ENCODE measurements around the gene SRSF5. TPM values are rescaled to one million over a fixed set of nuclear protein-coding genes. Genes with fewer than 3 reads are reported as not detected.

Gene SRSF5
- total RNA-seq, 1 experiment from 2014 or later: 395 TPM

DNA sequence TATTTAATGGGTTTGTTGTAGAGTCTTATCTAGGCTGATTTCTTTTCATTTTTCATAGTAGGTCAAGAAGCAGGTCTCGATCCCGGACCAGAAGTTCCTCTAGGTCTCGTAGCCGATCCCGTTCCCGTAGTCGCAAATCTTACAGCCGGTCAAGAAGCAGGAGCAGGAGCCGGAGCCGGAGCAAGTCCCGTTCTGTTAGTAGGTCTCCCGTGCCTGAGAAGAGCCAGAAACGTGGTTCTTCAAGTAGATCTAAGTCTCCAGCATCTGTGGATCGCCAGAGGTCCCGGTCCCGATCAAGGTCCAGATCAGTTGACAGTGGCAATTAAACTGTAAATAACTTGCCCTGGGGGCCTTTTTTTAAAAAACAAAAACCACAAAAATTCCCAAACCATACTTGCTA, 4.2 kb downstream of the SRSF5 start:
- no peak overlapping the region for H3K27ac ChIP-seq
- H3K9me2 ChIP-seq (ENCODE audit: insufficient read depth): no peaks in the 10 kb centered on the region
- CTCF ChIA-PET: no interaction called here
- DNase-seq: no peak
- TF ChIP-seq EZH2 (IDR thresholded peaks at IDR 0.05; ENCODE audit: low read depth): no peak
- TF ChIP-seq, protein P1, sequence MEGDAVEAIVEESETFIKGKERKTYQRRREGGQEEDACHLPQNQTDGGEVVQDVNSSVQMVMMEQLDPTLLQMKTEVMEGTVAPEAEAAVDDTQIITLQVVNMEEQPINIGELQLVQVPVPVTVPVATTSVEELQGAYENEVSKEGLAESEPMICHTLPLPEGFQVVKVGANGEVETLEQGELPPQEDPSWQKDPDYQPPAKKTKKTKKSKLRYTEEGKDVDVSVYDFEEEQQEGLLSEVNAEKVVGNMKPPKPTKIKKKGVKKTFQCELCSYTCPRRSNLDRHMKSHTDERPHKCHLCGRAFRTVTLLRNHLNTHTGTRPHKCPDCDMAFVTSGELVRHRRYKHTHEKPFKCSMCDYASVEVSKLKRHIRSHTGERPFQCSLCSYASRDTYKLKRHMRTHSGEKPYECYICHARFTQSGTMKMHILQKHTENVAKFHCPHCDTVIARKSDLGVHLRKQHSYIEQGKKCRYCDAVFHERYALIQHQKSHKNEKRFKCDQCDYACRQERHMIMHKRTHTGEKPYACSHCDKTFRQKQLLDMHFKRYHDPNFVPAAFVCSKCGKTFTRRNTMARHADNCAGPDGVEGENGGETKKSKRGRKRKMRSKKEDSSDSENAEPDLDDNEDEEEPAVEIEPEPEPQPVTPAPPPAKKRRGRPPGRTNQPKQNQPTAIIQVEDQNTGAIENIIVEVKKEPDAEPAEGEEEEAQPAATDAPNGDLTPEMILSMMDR (conservative IDR thresholded peaks at IDR 0.05): no peak
- intact Hi-C loops (cut with micrococcal nuclease; ENCODE audit: unreplicated experiment): no loop called here
- H3K4me3 ChIP-seq: no peak overlapping the region
- peaks cover 49% of the 10 kb centered on the region for H3K79me2 ChIP-seq (ENCODE audit: low read depth)
- peaks cover 55% of the 10 kb centered on the region for H4K20me1 ChIP-seq (ENCODE audit: insufficient read depth)
- BruUV-seq (replicated peaks): no TSS peak
- no peaks in the 10 kb centered on the region for H3K9me3 ChIP-seq (ENCODE audit: insufficient read depth, low read depth)
- no peak overlapping the region for H3K4me2 ChIP-seq
- no peaks in the 10 kb centered on the region for H3K27me3 ChIP-seq (ENCODE audit: insufficient read depth, low read depth)
- H3F3A ChIP-seq (ENCODE audit: insufficient read depth, low read depth): peaks cover 90% of the 10 kb centered on the region
- peaks cover 20% of the 10 kb centered on the region for H3K4me1 ChIP-seq (replicated peaks; ENCODE audit: insufficient read depth)
- POLR2A ChIA-PET (ENCODE audit: unreplicated experiment): interaction anchor here (0.7 kb wide), 1 partner anchor 117 kb away, joined by 4 read pairs; no protein-coding TSS in a partner anchor
- H3K36me3 ChIP-seq (ENCODE audit: low read depth): peaks cover 74% of the 10 kb centered on the region
- H2AFZ ChIP-seq: no peak overlapping the region

DNA sequence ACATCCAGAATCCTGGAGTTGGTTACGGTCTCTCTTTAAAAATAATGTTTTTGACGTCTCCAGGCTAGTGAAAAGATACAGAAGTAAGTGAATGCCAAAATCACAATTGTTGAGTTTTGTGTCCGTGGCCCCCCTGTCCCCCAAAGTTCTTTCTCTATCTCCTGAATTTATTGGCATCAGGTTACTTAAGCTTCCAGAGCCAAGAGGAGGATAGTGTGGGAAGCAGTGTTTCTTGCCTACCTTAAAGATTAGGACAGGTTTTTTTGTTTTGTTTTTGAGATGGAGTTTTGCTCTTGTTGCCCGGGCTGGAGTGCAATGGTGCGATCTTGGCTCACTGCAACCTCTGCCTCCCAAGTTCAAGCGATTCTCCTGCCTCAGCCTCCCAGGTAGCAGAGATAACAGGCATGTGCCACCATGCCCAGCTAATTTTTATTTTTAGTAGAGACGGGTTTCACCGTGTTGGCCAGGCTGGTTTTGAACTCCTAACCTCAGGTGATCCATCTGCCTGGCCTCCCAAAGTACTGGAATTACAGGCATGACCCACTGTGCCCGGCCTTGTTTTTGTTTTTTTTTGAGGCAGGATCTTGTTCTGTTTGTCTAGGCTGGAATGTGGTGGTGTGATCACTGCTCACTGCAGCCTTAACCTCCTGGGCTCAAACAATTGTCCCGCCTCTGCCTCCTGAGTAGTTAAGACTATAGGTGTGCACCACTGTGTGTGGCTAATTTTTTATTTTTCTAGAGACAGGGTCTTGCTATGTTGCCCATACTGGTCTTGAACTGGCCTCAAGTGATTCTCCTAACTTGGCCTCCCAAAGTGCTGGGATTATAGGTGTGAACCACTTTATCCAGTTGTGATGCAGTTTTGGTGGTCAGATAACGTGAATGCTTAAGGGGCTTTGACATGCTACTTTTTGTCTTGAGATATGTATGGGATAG, 5.4 kb downstream of the SRSF5 start:
- Histone ChIP-seq H3K27ac (no peak overlapping the region), H3K9me2 (ENCODE audit: insufficient read depth) (no peaks in the 10 kb centered on the region), H3K9me3 (ENCODE audit: insufficient read depth, low read depth) (no peaks in the 10 kb centered on the region), H3F3A (ENCODE audit: insufficient read depth, low read depth) (peaks cover 94% of the 10 kb centered on the region), H3K36me3 (ENCODE audit: low read depth) (peaks cover 74% of the 10 kb centered on the region), H3K4me2 (no peak overlapping the region), H3K4me3 (no peak overlapping the region), H3K27me3 (ENCODE audit: insufficient read depth, low read depth) (no peaks in the 10 kb centered on the region), H3K79me2 (ENCODE audit: low read depth) (peaks cover 40% of the 10 kb centered on the region), H3K4me1 (replicated peaks; ENCODE audit: insufficient read depth) (peaks cover 15% of the 10 kb centered on the region), H4K20me1 (ENCODE audit: insufficient read depth) (peaks cover 60% of the 10 kb centered on the region), H2AFZ (no peak overlapping the region)
- CTCF ChIA-PET: interaction anchor here (0.7 kb wide), 1 partner anchor 19 kb away, joined by 3 read pairs; no protein-coding TSS in a partner anchor
- no peak for DNase-seq
- POLR2A ChIA-PET (ENCODE audit: unreplicated experiment): no interaction called here
- no TSS peak for BruUV-seq (replicated peaks)
- TF ChIP-seq, protein P1 (conservative IDR thresholded peaks at IDR 0.05): no peak
- TF ChIP-seq EZH2 (IDR thresholded peaks at IDR 0.05; ENCODE audit: low read depth): no peak
- intact Hi-C loops (cut with micrococcal nuclease; ENCODE audit: unreplicated experiment): no loop called here

DNA sequence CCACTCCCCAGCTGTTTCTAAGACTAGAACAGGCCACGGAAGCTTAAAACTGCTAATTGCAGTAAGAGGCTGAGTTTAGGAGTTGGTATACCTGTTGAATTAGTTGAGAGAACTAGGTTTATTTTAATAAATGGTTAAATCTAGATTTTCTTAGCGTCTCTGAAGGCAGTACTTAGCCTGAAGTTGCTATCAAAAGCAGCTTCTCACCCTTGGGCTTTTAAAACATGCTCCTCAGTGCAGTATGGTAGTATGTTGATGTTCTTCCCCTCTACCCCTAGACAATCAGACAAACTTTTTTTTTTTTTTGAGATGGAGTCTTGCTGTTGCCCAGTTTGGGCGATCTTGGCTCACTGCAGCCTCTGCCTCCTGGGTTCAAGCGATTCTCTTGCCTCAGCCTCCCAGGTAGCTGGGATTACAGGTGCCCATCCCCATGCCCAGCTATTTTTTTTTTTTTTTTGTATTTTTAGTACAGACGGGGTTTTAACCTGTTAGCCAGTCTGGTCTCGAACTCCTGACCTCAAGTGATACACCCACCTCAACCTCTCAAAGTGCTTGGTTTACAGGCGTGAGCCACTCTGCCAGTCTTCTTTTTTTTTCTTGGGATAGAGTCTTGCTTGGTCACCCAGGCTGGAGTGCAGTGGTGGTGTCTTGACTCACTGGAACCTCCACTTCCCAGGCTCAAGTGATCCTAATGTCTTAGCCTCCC, 6.8 kb downstream of the SRSF5 start:
- no peak overlapping the region for H3K27ac ChIP-seq
- CTCF ChIA-PET: no interaction called here
- no peak overlapping the region for H2AFZ ChIP-seq
- intact Hi-C loops (cut with micrococcal nuclease; ENCODE audit: unreplicated experiment): no loop called here
- peaks cover 97% of the 10 kb centered on the region for H3F3A ChIP-seq (ENCODE audit: insufficient read depth, low read depth)
- peaks cover 65% of the 10 kb centered on the region for H3K36me3 ChIP-seq (ENCODE audit: low read depth)
- POLR2A ChIA-PET (ENCODE audit: unreplicated experiment): interaction anchor here (0.7 kb wide), 1 partner anchor 161 kb away, joined by 3 read pairs; no protein-coding TSS in a partner anchor
- BruUV-seq (replicated peaks): no TSS peak
- peaks cover 54% of the 10 kb centered on the region for H4K20me1 ChIP-seq (ENCODE audit: insufficient read depth)
- no peaks in the 10 kb centered on the region for H3K9me2 ChIP-seq (ENCODE audit: insufficient read depth)
- peaks cover 26% of the 10 kb centered on the region for H3K79me2 ChIP-seq (ENCODE audit: low read depth)
- no peak for TF ChIP-seq EZH2 (IDR thresholded peaks at IDR 0.05; ENCODE audit: low read depth)
- TF ChIP-seq, protein P1 (conservative IDR thresholded peaks at IDR 0.05): no peak
- no peaks in the 10 kb centered on the region for H3K27me3 ChIP-seq (ENCODE audit: insufficient read depth, low read depth)
- peaks cover 9% of the 10 kb centered on the region for H3K4me1 ChIP-seq (replicated peaks; ENCODE audit: insufficient read depth)
- DNase-seq: no peak
- H3K4me3 ChIP-seq: no peak overlapping the region
- H3K4me2 ChIP-seq: no peak overlapping the region
- no peaks in the 10 kb centered on the region for H3K9me3 ChIP-seq (ENCODE audit: insufficient read depth, low read depth)
